Measurements from ENCODE around the gene NCAN.
"Not testable (repeated sequence)": the region's sequence is repeated elsewhere in the genome, so short reads cannot be mapped to it uniquely, and the experiment has no call there.

NCAN gene
- long read RNA-seq, donor 1, result 0 reads
- long read RNA-seq, donor 2, result 0 reads
- long read RNA-seq, donor 3, result 0 reads
- long read RNA-seq, donor 4, result 0 reads
- long read RNA-seq, donor 5, result 0 reads
- long read RNA-seq, donor 6, result 0 reads
- long read RNA-seq, donor 7, result 0 reads
- long read RNA-seq, donor 8, result 0 reads

- no peak for DNase-seq
Measured at GRCh38 chr19:19211499-19212420, at the start of gene NCAN. TSS of gene NCAN (plus strand) at chr19:19211958. CDS start at chr19:19216954, 4,996 bp downstream.

DNA sequence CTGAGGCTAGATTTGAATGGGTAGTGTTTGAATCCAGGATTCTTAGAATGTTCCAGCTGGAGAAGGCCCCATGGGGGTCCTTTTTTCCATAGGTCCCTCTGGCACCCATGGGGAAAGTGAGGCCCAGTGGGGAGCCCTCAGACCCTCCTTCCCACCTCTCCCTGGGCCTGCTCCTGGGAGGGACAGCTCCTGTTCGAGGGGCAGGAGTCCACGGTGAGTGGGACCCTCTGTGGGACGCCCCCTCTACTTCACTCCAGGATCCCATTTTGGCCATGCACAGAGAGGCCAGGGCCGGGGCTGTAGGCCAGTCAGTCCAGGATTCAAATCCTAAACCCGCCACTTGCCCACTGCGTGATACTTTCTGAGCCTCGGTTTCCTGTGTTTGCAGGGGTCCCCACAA lies 49.3 kb upstream of the NCAN start:
- no peak for DNase-seq

DNA sequence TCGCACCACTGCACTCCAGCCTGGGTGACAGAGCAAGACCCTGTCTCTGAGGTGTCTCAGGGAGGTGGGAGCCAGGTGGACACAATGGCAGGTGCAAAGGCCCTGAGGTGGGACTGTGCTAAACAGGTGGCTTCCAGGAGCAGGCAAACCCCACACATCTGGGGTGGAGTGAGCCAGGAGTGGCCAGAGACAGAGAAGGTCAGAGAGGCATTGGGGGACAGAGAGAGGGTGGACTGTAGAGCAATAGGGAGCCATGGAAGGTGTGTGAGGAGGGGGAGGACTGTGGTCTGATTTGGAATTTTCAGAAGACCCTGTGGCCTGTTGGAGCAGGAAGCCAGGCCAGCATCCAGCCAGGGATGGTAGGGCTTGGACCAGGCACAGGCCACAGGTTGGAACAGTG lies 46.4 kb upstream of the NCAN start:
- DNase-seq, result no peak

GRCh38 chr19:19167612-19168011 lies 44.1 kb upstream of the NCAN start:
- no peak for DNase-seq

DNA sequence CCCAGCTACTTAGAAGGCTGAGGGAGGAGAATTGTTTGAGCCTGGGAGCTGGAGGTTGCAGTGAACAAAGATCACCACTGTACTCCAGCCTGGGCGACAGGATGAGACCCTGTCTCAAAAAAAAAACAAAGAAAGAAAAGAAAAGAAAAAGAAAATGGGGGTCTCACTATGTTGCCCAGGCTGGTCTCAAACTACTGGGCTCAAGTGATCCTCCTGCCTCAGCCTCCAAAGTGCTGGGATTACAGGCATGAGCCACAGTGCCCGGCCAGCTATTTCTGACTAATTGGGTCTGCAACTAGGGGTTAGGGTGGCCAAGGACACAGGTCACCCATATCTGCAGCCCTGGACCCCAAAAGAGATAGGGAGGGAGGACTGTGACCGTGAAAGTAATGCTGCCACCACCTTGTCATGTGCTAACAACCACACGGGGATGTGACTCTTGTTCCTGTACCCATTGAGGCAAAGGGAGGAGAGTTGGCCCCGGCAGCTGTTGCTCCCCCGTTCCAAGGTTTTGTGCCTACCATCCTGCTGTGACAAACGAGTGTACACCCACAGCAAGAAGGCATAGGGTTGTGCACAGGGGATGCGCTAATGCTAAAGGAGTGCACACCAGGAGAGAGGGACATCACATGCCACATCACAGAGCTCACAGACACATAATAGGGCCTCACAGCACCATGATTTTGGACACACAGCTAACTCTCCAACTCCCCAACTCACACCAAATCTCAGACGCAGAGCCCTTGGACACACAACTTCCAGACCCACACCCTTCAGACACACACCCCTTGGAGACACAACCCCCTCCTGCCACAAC lies 42.3 kb upstream of the NCAN start:
- DNase-seq, result no peak

- DNase-seq, result peak; percentile 60
Measured at GRCh38 chr19:19170053-19170872, 41.5 kb upstream of the NCAN start, which contains the start of gene MEF2B. TSS of gene MEF2B (minus strand) at chr19:19170263. CDS start at chr19:19150735, 19,528 bp downstream.

GRCh38 chr19:19170873-19171672 lies 40.7 kb upstream of the NCAN start:
- DNase-seq, result no peak

DNA sequence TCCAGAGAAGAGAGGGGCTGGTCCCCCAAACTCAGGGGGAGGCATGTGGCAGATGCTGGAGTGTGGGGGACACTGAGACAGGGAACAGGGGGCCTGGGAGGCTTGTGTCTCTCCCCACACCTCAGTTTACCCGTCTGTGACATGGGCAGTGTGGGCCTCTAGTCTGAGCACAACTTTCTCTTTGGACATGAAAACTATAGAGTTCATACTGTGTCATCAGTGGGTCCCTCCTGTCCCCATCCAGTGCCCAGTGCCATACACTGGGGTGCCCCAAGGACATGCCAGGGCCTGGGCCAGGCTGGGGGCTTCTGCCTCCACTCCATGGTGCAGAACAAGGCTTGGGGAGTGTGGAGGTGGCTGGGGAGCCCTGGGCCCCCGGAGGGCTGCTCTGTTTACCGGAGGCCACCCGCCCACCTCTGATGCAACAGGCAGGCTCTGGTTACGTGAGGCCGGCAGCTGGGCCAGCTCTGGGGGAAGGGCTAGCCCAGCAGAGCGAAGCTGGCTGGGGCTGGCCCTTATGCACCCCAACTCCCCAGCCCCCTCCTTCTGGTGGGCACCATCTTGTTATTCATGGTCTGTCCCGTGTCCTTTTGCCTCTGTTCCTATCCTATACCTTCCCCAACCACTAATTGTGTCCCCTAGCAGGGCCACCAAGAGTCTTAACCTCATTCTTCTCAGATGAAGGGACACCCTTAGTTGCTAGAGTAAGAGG lies 39.8 kb upstream of the NCAN start:
- DNase-seq, result no peak

GRCh38 chr19:19173243-19173642 lies 38.5 kb upstream of the NCAN start:
- not testable (repeated sequence) for DNase-seq

DNA sequence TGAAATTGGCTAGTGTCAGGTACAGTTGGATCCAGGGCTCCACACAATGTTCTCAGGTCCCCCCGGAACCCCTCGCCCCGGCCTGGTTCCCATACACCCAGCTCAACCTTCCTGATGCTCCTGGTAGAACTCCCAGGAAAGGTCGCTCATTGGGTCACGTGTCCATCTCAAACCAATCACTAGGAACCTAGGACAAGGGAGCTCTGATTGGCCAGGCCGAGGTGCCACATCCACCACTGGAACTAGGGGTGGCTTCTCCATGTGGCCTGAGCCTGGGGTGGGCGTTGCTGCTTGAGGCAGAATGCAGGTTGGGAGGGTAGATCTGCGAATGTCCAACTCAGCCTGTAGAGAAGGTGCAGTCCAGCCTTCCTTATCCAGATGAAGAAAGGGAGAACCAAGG lies 34.8 kb upstream of the NCAN start:
- DNase-seq, result no peak

- no peak for DNase-seq
Measured at GRCh38 chr19:19179548-19180441, 32.0 kb upstream of the NCAN start.

GRCh38 chr19:19181488-19181998 lies 30.2 kb upstream of the NCAN start:
- DNase-seq, result no peak

GRCh38 chr19:19185853-19186740 lies 25.7 kb upstream of the NCAN start:
- DNase-seq, result no peak

- DNase-seq, result no peak
Measured at GRCh38 chr19:19186742-19187141, 25.0 kb upstream of the NCAN start.

DNA sequence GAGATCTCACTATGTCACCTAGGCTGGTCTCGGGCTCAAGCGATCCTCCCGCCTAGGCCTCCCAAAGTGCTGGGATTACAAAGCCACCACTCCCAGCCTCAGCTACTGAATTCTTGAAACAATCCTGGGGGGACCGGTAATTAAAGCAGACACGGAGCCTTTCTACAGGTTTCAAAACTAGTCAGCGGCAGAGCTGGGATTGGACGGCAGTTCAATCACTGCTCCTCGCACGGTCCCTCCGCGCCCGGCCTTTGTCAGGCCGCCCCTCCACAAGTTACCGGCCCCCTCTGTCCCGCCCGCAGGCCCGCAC lies 20.0 kb upstream of the NCAN start:
- no peak for DNase-seq

DNA sequence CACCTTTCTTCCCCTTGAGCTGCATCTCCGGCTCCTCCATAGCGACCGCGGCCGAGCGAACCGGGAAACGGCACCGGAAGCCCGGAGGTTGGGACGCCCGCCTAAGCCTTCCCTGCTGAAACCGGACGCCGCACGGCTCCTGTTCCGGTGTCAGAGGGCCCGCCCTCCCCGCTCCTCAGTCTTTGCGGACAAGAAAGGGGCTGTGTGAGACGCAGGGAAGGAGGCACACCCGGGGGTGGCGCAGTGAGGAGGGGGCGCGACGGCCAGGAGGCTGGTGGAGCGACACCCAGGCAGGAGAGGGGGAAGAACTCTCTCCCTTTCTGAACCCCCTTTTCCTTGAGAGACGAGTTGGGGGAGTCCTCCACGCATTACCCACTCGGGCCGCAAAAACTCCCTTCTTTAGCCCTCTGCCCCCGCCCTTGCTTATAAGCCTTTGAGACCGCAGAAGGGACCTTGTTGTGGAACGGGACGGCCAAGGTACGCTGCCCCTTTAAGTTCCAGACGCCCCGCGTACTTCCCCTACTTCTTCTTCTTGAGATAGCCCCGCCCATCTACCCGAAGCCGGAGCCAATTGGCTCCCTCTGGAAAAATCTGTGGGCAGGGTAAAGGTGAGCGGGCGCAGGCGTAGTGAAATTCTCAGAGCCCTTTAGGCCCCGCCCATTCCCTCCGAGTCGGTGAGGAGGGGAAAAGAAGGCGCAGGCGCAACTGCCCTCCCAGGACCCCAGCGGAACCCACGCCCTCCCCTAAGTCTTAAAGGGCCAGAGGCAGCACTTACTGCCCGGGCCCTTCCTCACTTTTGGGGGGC lies 19.5 kb upstream of the NCAN start, which contains the start of the genes BORCS8 and RFXANK:
TSS of gene BORCS8 (minus strand) at position 75 of the 805 bp plus-strand sequence. CDS start at position 40, 35 bp downstream.
TSS of gene RFXANK (plus strand) at position 181 of the 805 bp plus-strand sequence. CDS start 1,689 bp downstream, outside the sequence.
- peak; percentile 92 for DNase-seq

DNA sequence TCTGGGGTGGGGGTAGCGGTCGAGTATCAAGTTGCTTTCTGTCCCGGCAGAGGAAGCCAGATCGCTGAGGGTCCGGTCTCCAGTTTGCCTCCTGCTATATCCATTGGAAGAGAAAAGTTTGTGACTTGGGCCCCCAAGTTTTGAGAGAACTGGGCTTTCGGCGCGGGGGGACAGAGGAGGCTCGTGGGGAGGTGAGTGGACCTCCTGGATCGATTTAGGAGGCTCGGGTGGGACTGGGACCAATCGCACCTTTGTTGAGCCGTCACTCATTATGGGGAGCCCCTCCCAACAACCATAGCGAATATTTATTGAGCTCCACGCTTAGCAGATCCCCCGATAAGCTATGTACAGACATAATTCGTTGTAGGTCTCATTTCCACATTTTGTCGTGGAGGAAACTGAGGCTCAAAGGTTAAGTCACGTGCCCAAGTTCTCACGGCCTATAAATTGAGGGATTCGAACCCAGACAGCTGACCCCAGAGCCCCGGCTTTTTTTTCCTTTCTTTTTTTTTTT lies 18.8 kb upstream of the NCAN start:
- peak; percentile 64 for DNase-seq

Measured in right kidney (tissue), 9 donors.